ENCODE data around the gene SCN2B.

SCN2B gene

GRCh38 chr11:118138839-118139420 is 37.5 kb downstream of the SCN2B start:
- no peak overlapping the region for H3K4me3 ChIP-seq (replicated peaks; ENCODE audit: low read depth, low read length)
- TF ChIP-seq CTCF (IDR thresholded peaks at IDR 0.05; ENCODE audit: low read depth, low read length, missing control alignments): no peak
- no peak for DNase-seq (ENCODE audit: extremely low read depth, low read depth)

GRCh38 chr11:118136801-118137200 is 39.6 kb downstream of the SCN2B start:
- no peak overlapping the region for H3K4me3 ChIP-seq (replicated peaks; ENCODE audit: low read depth, low read length)
- TF ChIP-seq CTCF (IDR thresholded peaks at IDR 0.05; ENCODE audit: low read depth, low read length, missing control alignments): no peak
- no peak for DNase-seq (ENCODE audit: extremely low read depth, low read depth)

- no peak for TF ChIP-seq CTCF (IDR thresholded peaks at IDR 0.05; ENCODE audit: low read depth, low read length, missing control alignments)
- H3K4me3 ChIP-seq (replicated peaks; ENCODE audit: low read depth, low read length): no peak overlapping the region
- DNase-seq (ENCODE audit: extremely low read depth, low read depth): no peak
These were observed 40.1 kb downstream of the SCN2B start for GRCh38 chr11:118136341-118136740.

GRCh38 chr11:118135796-118136165 is 40.7 kb downstream of the SCN2B start:
- H3K4me3 ChIP-seq (replicated peaks; ENCODE audit: low read depth, low read length): no peak overlapping the region
- TF ChIP-seq CTCF (IDR thresholded peaks at IDR 0.05; ENCODE audit: low read depth, low read length, missing control alignments): no peak
- DNase-seq (ENCODE audit: extremely low read depth, low read depth): no peak

- no peak overlapping the region for H3K4me3 ChIP-seq (replicated peaks; ENCODE audit: low read depth, low read length)
- TF ChIP-seq CTCF (IDR thresholded peaks at IDR 0.05; ENCODE audit: low read depth, low read length, missing control alignments): no peak
- no peak for DNase-seq (ENCODE audit: extremely low read depth, low read depth)
These were observed 41.2 kb downstream of the SCN2B start for GRCh38 chr11:118135051-118135795.

GRCh38 chr11:118133816-118134215 is 42.6 kb downstream of the SCN2B start:
- no peak for TF ChIP-seq CTCF (IDR thresholded peaks at IDR 0.05; ENCODE audit: low read depth, low read length, missing control alignments)
- no peak overlapping the region for H3K4me3 ChIP-seq (replicated peaks; ENCODE audit: low read depth, low read length)
- DNase-seq (ENCODE audit: extremely low read depth, low read depth): no peak
